Hepatocyte (in vitro differentiated cells): ENCODE measurements around the gene CASQ1.

Experiments used
- CTCF ChIP-seq: fragments of 200-600 bp; sonication (generic); IDR thresholded peaks from 2 replicates; pipeline ENCODE4 v1.5.1; 2016; ENCODE audit warnings: antibody characterized with exemption, mild to moderate bottlenecking; ENCODE audit not compliant: poor library complexity
- EZH2 ChIP-seq: fragments of 200-600 bp; sonication (generic); IDR thresholded peaks from 2 replicates; pipeline ENCODE4 v1.6.1; 2016; ENCODE audit warnings: antibody characterized with exemption, mild to moderate bottlenecking, borderline replicate concordance
- EZH2phosphoT487 ChIP-seq: fragments of 200-600 bp; sonication (generic); IDR thresholded peaks from one replicate; pipeline ENCODE4 v1.6.1; 2018; ENCODE audit warnings: antibody characterized with exemption, mild to moderate bottlenecking, low read depth, moderate library complexity; ENCODE audit not compliant: unreplicated experiment, severe bottlenecking

DNA sequence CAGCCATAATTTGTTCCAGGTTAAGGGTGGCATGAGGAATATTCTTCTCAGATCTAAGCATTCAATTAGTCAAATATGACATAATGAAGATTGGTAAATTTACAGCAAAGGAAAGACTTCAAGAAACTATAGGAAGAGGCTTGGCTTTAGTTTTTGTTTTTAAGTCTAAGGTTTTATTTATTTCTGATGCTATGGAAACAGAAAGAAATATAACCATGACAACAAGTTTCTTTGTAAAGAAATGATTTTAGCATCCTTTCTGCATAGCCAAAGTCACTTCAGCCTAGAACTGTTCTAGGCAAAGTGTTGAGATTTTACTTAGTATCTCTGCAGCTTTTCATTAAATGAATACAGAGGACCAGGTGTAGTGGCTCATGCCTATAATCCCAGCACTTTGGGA, 42.5 kb downstream of the CASQ1 start:
- TF ChIP-seq CTCF (no peak), EZH2phosphoT487 (no peak), EZH2 (no peak)
